OCI-LY1 (cell line): ENCODE results near the gene TGM2.
"Not testable (repeated sequence)": the region's sequence is repeated elsewhere in the genome, so short reads cannot be mapped to it uniquely, and the experiment has no call there.

Experiments used
- EZH2 ChIP-seq: fragments of 200-600 bp; sonication (generic), shearing (Covaris generic); IDR thresholded peaks from 2 replicates; pipeline ENCODE4 v1.8.0; 2017; ENCODE audit warnings: borderline replicate concordance, mixed run types, mild to moderate bottlenecking, antibody characterized with exemption, low read length, moderate library complexity, mixed read lengths
- TF ChIP-seq, protein P1 (sequence below): fragments of 200-600 bp; sonication (generic), shearing (Covaris generic); IDR thresholded peaks from 2 replicates; pipeline ENCODE4 v1.5.1; 2017; ENCODE audit warnings: mild to moderate bottlenecking, antibody characterized with exemption, low read length, moderate library complexity, mixed read lengths

DNA sequence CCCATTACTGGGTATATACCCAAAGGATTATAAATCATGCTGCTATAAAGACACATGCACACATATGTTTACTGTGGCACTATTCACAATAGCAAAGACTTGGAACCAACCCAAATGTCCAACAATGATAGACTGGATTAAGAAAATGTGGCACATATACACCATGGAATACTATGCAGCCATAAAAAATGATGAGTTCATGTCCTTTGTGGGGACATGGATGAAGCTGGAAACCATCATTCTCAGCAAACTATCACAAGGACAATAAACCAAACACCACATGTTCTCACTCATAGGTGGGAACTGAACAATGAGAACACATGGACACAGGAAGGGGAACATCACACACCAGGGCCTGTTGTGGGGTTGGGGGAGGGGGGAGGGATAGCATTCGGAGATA lies 57.7 kb downstream of the TGM2 start:
- TF ChIP-seq, protein P1, sequence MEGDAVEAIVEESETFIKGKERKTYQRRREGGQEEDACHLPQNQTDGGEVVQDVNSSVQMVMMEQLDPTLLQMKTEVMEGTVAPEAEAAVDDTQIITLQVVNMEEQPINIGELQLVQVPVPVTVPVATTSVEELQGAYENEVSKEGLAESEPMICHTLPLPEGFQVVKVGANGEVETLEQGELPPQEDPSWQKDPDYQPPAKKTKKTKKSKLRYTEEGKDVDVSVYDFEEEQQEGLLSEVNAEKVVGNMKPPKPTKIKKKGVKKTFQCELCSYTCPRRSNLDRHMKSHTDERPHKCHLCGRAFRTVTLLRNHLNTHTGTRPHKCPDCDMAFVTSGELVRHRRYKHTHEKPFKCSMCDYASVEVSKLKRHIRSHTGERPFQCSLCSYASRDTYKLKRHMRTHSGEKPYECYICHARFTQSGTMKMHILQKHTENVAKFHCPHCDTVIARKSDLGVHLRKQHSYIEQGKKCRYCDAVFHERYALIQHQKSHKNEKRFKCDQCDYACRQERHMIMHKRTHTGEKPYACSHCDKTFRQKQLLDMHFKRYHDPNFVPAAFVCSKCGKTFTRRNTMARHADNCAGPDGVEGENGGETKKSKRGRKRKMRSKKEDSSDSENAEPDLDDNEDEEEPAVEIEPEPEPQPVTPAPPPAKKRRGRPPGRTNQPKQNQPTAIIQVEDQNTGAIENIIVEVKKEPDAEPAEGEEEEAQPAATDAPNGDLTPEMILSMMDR = not testable (repeated sequence)
- TF ChIP-seq EZH2 = not testable (repeated sequence)
